Erythroblast (primary cell): ENCODE measurements around the gene SLC16A8.

Experiments
- DNase-seq, 2 experiments: peaks; one replicate each; lab custom pipeline; 2025; lab: John Stamatoyannopoulos, UW
- GATA1 ChIP-seq: IDR thresholded peaks from 2 replicates; pipeline ENCODE4 v1.6.1; 2011; ENCODE audit warnings: low read depth, mild to moderate bottlenecking, control low read depth, low read length, moderate library complexity
- POLR2A ChIP-seq: IDR thresholded peaks from 2 replicates; pipeline ENCODE4 v1.6.1; 2011; ENCODE audit warnings: mild to moderate bottlenecking, low read length

Gene SLC16A8

GRCh38 chr22:38108561-38109319 lies 24.8 kb upstream of the SLC16A8 start:
- no peak for DNase-seq
- TF ChIP-seq POLR2A: no peak
- TF ChIP-seq GATA1: no peak

GRCh38 chr22:38107692-38108515 lies 23.9 kb upstream of the SLC16A8 start:
- no peak for DNase-seq
- no peak for TF ChIP-seq POLR2A
- no peak for TF ChIP-seq GATA1

- DNase-seq: no peak
- no peak for TF ChIP-seq GATA1
- TF ChIP-seq POLR2A: no peak
Measured at GRCh38 chr22:38106814-38107578, 23.0 kb upstream of the SLC16A8 start.

- TF ChIP-seq POLR2A (no peak), GATA1 (no peak)
- peak; percentile 20 to 28 for DNase-seq
Measured at GRCh38 chr22:38104084-38104483, 20.1 kb upstream of the SLC16A8 start.

GRCh38 chr22:38103641-38104040 lies 19.7 kb upstream of the SLC16A8 start:
- no peak for DNase-seq

GRCh38 chr22:38098410-38099249 lies 14.6 kb upstream of the SLC16A8 start:
- TF ChIP-seq POLR2A (no peak), GATA1 (no peak)

More at GRCh38 chr22:38103641-38104040, 19.7 kb upstream of the SLC16A8 start:
- TF ChIP-seq GATA1: no peak
- no peak for TF ChIP-seq POLR2A

GRCh38 chr22:38097557-38098409 lies 13.8 kb upstream of the SLC16A8 start:
- DNase-seq: peak; percentile 54 to 58
- TF ChIP-seq GATA1: no peak
- no peak for TF ChIP-seq POLR2A

More at GRCh38 chr22:38098410-38099249, 14.6 kb upstream of the SLC16A8 start:
- DNase-seq: no peak

GRCh38 chr22:38097058-38097457 lies 13.1 kb upstream of the SLC16A8 start:
- no peak for DNase-seq
- TF ChIP-seq GATA1 (no peak), POLR2A (no peak)

- no peak for TF ChIP-seq GATA1
- TF ChIP-seq POLR2A: no peak
- no peak for DNase-seq
Measured at GRCh38 chr22:38089474-38089851, 5.5 kb upstream of the SLC16A8 start.

GRCh38 chr22:38088629-38089473 lies 4.9 kb upstream of the SLC16A8 start:
- DNase-seq: no peak
- no peak for TF ChIP-seq POLR2A
- TF ChIP-seq GATA1: no peak

- no peak for DNase-seq
- no peak for TF ChIP-seq GATA1
- no peak for TF ChIP-seq POLR2A
Measured at GRCh38 chr22:38087855-38088254, 3.9 kb upstream of the SLC16A8 start.

GRCh38 chr22:38086942-38087341 lies 3.0 kb upstream of the SLC16A8 start:
- TF ChIP-seq GATA1: no peak
- TF ChIP-seq POLR2A: no peak
- DNase-seq: no peak
